Measurements from ENCODE around the gene ATRNL1.

Gene ATRNL1

DNA sequence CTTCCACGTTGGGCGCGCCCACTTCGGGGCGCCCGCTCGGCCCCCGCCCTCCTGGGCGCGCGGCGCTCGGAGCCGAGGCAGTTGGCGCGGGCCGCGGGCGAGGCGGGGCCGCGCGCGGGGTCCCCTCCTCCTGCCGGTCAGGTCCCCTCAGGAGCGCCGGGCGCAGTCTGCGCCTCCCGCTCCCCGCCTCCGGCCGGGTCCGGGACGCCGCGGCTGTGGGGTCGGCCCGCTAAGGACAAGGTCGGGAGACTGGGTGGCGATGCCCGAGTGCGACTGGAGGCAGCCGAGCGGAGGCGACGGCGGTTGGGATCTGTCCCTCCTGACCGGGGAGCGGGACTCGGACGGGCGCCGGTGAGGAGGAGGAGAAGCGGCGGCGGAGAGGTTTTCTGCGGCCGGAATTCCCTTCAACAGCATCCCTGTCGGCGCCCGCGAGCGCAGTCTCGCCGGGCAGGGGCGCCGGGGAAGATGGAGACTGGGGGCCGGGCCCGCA is at the start of gene ATRNL1:
Gene ATRNL1, plus strand, starts transcription at position 80 of the 490 bp plus-strand sequence. Its CDS starts 386 bp downstream, at position 466.
- no peak for DNase-seq

DNA sequence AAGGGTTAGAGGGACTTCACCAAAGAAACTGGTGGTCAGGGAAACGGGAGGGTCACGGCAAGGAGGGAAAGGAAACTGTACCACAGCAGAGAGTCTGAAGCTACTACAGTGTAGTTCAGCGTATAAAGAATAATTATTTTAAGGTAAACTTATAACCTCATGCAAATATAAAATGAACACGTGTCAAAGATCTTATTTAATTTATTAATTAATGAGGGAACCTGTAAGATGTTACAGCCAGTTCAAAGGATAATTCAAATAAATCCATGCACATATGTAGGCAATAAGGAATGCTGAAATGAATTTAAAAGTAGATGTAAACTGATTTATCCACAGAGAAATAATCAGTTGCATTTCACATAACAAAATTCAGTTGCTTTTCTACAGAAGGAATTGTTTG is 49.4 kb upstream of the ATRNL1 start:
- DNase-seq: no peak

DNA sequence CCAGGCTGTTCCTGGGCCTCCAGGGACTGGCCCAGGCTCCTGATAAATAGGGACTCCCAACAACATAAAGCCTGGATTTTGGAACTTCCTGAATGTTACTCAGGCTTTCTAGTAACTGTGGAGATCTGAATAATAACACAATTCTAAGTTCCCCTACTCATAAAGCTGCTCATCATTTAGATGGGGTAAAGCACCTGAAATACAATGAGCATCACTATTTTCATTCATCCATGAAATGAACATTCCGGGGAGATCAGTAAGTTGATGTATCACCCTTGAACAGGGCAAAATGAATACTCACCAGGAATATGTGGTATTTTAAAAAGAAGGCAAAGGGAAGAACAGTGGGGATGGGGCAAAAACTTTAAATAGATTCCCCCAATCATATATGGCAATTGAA is 48.3 kb upstream of the ATRNL1 start:
- no peak for DNase-seq

- DNase-seq: no peak
These were observed 47.7 kb upstream of the ATRNL1 start for GRCh38 chr10:115045499-115045898.

DNA sequence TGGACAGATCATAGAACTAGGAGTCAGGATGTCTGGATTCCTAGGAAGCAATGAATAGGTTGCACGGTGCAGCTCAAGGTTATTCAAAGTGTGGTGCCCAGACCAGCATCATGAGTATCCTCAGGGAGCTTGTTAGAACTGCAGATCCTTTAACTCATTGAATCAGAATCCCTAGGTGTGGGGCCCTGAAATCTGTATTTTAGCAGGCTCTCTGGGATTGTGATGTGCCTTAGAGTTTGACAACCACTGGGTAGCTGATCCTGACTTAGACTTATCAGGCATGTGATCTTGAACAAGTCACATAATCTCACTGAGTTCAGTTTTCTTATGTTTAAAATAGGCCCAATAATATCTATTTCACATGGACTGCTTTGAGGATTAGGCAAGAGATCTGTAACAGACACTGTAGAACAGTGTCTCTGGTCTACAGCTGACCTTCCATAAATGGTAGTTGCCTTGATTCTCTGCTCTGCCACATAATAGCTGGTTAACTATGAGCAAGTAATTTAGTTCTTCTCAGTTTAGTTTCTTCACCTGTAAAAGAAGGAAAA is 46.4 kb upstream of the ATRNL1 start:
- no peak for DNase-seq

DNA sequence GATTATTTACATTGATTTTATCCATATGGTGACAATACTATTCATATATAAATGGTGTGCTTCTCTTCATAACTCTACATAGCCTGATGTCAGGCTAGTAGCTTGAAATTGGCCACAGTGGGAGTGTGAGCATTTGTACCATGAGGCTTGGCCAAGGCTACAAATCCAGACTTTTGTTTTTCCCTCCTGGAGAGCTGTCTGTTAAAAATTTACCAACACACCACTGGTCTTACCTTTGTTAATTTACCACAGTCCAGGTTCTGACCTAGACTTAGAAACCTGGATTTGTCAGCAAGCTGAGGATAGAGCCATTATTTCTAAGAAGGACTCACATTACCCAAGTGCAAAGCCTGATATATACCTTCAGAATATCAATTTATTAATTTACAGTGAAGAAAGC is 45.5 kb upstream of the ATRNL1 start:
- no peak for DNase-seq

- DNase-seq: no peak
These were observed 43.8 kb upstream of the ATRNL1 start for GRCh38 chr10:115049318-115049717.

GRCh38 chr10:115049960-115050359 is 43.2 kb upstream of the ATRNL1 start:
- no peak for DNase-seq

DNA sequence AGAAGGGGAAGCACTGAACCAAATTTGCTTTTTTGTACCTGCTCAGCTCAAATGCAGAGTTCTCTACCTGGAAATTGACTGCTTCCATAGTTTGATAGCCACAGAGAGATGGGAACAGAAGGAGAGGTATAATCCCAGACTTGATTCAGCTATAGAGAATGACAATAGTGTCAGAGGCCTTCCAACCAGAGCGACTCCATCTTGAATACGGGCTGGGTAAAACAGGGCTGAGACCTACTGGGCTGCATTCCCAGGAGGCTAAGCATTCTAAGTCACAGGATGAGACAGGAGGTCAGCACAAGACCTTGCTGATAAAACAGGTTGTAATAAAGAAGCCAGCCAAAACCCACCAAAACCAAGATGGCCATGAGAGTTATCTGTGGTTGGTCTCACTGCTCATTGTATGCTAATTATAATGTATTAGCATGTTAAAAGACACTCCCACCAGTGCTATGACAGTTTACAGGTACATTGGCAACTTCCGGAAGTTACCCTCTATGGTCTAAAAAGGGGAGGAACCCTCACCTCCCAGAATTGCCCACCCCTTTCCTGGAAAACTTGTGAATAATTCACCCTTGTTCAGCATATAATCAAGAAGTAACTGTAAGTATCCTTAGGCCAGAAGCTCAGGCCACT is 42.7 kb upstream of the ATRNL1 start:
- DNase-seq: no peak

DNA sequence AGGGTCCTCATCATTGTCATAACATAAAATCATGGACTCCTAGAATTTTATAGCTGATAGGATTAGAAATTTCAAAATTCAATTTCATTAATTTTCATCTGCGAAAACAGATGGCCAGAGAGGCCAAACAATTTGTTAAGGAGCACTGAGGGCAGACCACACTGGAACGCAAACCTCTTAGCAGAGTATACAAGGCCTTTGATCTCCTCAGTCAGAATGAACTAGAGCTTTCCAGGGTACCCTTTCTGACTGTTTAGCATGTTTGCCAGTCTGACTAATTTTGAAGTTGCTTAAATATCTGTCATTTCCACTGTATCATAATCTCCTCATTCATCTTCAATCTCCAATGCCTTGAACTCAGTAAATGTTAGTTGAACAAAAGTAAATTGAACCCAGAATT is 41.9 kb upstream of the ATRNL1 start:
- DNase-seq: no peak

DNA sequence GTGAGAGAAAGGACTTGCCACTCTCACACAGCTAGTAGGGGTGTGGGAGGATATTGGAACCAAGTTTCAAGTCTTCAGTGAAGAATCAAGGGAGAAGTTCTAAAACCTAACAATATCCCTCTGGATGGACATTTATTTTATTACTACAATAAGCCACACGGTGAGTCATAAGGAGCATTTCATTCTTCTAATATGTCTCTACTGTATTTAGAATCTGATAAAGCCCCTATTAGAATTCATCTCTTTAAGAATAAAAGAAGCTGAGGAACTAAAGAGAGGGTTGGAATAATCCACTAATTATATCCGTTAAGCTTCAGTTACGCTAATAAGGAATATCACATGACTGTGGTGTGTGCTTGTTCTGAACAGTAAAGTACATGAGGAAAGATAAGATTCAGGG is 40.9 kb upstream of the ATRNL1 start:
- DNase-seq: no peak

- DNase-seq: no peak
These were observed 40.4 kb upstream of the ATRNL1 start for GRCh38 chr10:115052728-115053127.

DNA sequence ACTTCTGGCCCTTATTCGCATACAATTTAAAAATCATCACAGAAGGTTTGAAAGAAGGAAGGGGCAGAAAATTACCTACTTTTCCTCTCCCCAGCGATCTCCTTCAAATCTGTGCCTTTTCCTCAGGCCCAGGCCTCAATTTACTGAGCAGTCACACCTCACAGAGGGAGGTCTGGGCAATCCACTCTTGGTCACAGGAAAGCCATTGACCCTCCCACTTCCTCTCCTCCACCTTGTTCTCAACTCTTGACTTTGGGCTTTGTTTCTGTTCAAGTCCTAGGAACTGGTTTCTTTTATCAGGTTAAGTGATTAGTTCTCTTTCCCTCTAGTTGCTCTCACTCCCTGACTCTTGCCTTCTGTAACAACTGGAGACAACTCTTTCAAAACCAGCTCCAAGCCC is 37.0 kb upstream of the ATRNL1 start:
- DNase-seq: no peak

GRCh38 chr10:115059301-115059898 is 33.8 kb upstream of the ATRNL1 start:
- DNase-seq: no peak

DNA sequence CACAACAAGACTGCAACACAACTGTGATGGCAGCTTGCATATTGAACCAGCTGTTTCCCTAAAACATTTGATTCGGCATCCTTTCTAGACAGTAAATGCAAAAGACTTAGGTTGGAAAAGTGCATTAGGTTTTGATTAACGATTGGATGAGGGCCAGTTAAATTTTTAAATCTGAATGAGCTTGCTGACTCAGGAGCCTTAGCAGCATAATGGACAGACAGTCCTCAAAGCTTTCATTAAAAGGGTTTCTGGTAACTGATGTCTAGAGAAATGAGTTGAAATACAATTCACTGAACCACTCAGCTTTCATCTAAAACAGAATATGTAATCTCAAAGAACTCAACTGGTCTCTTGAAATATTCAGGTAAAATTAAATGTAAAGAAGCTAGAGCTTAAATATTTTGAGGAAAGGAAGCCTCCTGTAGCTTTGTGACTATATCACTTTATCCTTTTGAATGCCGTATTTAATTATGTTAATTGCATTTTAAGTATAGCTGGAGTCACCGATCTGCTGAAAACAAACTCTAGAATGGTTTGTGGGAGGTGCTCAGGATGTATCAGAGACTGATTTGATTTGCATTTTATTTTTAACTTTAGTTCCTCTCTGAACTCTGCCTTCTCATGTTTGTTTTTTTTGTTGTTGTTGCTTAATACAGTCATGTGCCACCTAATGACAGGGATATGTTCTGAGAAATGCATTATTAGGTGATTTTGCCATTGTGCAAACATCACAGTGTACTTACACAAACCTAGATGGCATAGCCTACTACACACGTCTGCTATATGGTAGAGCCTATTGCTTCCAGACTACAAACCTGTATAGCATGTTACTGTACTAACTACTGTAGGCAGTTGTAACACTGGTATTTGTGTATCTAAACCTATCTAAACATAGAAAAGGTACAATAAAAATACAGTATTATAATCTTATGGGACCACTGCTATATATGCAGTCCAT is 29.2 kb upstream of the ATRNL1 start:
- no peak for DNase-seq

- DNase-seq: no peak
These were observed 27.4 kb upstream of the ATRNL1 start for GRCh38 chr10:115065801-115066200.

GRCh38 chr10:115066528-115066927 is 26.6 kb upstream of the ATRNL1 start:
- no peak for DNase-seq

GRCh38 chr10:115073796-115074195 is 19.4 kb upstream of the ATRNL1 start:
- DNase-seq: no peak

DNA sequence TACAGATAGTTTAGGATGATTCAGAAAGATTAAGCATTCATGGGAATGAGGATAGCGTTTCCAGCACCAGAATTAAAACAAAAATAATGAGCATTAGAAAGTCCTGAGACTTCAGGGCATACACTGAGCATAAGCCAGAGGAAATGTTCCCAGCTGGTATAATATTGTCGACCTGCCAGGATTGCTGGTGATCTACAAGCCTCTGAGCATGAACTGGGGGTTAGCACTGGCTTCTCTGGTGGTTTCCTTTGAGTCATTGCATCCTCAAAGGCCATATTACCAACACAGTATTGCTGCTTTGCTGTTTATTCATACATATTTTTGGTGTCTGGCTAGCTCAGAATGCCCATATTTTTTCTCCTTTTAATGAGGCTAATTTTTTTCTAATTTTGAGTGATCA is 10.7 kb upstream of the ATRNL1 start:
- no peak for DNase-seq

DNA sequence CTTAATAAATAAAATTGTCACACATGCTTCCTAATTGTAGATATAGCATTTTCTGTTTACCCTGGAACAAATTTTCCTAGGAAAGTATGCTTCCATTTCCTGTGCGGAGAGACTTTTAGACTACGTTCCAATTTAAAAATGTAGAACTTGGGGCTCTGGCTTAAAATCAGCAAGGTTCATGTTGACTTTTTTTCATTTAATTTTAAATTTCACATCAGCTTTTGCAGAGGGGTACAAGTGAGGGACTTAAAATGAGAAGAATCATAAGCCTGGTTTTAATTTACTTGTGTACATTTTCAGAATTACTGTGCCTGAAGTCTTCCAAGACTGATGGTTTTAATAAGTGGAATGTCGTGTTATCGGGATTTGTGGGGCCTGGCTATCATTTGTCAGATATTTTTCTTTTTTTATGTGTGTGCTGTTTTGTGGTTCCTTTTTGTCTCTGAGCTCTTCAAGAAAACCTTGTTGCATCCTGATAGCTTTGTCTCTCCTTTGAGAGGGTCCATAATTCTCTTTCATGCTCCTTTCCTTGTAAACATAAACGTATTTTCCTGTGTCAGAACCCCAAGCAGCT is 8.8 kb upstream of the ATRNL1 start:
- DNase-seq: no peak

DNA sequence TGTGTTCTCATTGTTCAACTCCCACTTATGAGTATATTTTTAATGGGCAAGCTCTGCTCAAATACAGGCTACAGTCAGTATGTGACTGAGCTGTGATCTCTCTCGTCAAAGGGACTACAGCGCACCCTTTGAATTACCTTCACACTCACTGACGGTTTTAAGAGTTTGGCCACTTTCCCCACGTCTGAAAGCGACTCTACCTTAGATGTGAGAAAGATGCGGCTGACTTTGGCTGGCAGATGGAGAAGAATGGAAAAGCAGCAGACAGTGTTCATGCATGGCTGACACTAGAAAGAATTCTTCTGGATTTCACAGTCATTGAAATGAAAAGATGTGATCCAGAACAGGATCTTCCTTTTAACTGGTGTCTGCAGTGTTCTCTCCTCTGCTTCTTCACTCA is 2.0 kb upstream of the ATRNL1 start:
- DNase-seq: no peak

DNA sequence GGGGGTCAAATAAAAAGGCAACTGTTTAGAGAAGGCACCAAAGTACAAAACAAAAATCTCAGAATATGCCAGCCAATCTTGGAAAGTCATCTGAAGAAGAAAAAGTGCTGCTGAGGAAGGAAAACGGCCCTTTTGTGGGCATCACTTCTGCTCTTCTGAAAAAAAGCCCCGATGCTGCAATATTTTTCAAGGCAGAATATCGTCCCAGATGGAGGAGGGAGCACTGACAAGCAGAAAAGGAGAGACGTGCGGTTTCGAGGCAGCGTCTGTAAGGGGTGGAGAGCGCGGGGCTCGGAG is 959 bp upstream of the ATRNL1 start:
- no peak for DNase-seq

DNA sequence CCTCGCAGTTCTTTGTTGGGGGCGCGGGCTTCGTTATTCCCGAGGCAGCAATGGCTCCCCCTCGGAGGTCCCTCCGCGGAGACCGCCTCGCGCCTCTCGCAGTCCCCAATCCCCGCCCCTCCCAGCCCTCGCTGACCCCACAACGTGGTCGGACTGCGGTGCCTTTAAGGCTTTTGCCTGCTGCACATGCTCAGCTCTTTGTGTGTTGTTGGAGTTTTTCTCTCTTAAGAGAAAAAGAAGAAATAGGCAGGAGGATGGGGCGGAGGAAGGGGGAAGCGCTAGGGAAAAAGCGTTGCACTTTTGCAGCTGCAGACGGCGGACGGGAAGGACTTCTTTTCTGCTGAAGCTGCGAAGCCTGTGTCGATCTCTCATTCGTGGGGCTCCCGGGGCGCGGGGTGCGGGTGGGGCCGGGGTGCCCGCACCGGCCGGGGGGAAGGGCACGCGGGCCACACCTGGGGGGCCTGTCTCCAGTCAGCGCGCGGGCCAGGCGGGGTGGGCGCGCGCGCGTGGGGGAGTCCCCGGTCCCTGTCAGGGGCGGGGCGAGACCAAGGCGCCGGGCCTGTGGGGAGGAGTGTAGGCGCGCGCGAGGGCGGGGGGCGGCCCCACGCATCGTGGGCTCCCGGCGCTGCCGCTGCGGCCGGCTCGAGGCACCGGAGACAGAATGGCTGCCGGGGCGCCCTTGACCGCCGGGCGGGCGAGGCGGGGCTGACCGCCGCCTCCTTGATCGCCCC is 445 bp upstream of the ATRNL1 start:
- DNase-seq: no peak

All from CD4-positive, alpha-beta T cell treated with Interleukin-4 for 4 hours (primary cell).